Smooth muscle cell (in vitro differentiated cells): Measurements from ENCODE around the gene GRM4. TPM values are rescaled to one million over a fixed set of nuclear protein-coding genes. Genes with fewer than 3 reads are reported as not detected.

Experiments
- DNase-seq: peaks from one replicate; lab custom pipeline; 2025; ENCODE audit not compliant: unreplicated experiment; lab: John Stamatoyannopoulos, UW
- H2AFZ ChIP-seq: fragments of 200-600 bp; sonication (generic); 2 replicates; pipeline ENCODE4 v1.6.0; 2016; ENCODE audit warnings: antibody characterized with exemption, low read depth, mild to moderate bottlenecking
- H3F3A ChIP-seq: fragments of 200-600 bp; sonication (generic); 2 replicates; pipeline ENCODE4 v1.6.0; 2017; ENCODE audit warnings: antibody characterized with exemption, low read depth
- H3K27ac ChIP-seq: fragments of 200-600 bp; sonication (generic); 2 replicates; pipeline ENCODE4 v1.5.1; 2016; ENCODE audit warnings: low read depth, mild to moderate bottlenecking
- H3K27me3 ChIP-seq: fragments of 200-600 bp; sonication (generic); 2 replicates; pipeline ENCODE4 v1.6.1; 2016; ENCODE audit warnings: low read depth, mild to moderate bottlenecking
- H3K36me3 ChIP-seq: fragments of 200-600 bp; sonication (generic); 2 replicates; pipeline ENCODE4 v1.5.1; 2016; ENCODE audit warnings: low read depth
- H3K4me1 ChIP-seq: fragments of 200-600 bp; sonication (generic); 2 replicates; pipeline ENCODE4 v1.5.1; 2016; ENCODE audit warnings: low read depth
- H3K4me2 ChIP-seq: fragments of 200-600 bp; sonication (generic); 2 replicates; pipeline ENCODE4 v1.6.0; 2016; ENCODE audit warnings: mild to moderate bottlenecking
- H3K4me3 ChIP-seq: fragments of 200-600 bp; sonication (generic); 2 replicates; pipeline ENCODE4 v1.5.1; 2016; ENCODE audit warnings: mild to moderate bottlenecking
- H3K79me2 ChIP-seq: fragments of 200-600 bp; sonication (generic); 2 replicates; pipeline ENCODE4 v1.6.0; 2016; ENCODE audit warnings: low read depth, mild to moderate bottlenecking
- H3K9ac ChIP-seq: fragments of 200-600 bp; sonication (generic); 2 replicates; pipeline ENCODE4 v1.6.0; 2016; ENCODE audit warnings: low read depth
- H3K9me3 ChIP-seq: fragments of 200-600 bp; sonication (generic); replicated peaks from 2 replicates; pipeline ENCODE4 v1.5.1; 2016; ENCODE audit warnings: low read depth
- H4K20me1 ChIP-seq: fragments of 200-600 bp; sonication (generic); 2 replicates; pipeline ENCODE4 v1.6.0; 2016; ENCODE audit warnings: low read depth
- CTCF ChIP-seq: fragments of 200-600 bp; sonication (generic); IDR thresholded peaks from 2 replicates; pipeline ENCODE4 v1.5.1; 2017; ENCODE audit warnings: borderline replicate concordance, mild to moderate bottlenecking, antibody characterized with exemption; ENCODE audit not compliant: insufficient read depth, poor library complexity, severe bottlenecking
- WGBS: methylation state at CpG from one replicate; pipeline ENCODE4 v1.1.7; 2016; ENCODE audit warnings: low lambda C conversion rate; 5-methylcytosine and 5-hydroxymethylcytosine counted together
- polyA plus RNA-seq: library from polyadenylated mRNA; unstranded; fragments of >200 nt; fragmentation: Nextera tagmentation; extraction: Ambion mirVana; gene quantifications from 2 replicates; pipeline ENCODE4 v1.2.1, GENCODE V29; 2016
- total RNA-seq: library from RNA; depleted of rRNA; stranded (reverse); fragments of >200 nt; gene quantifications from 2 replicates; pipeline ENCODE4 v1.2.3, GENCODE V29; 2014

Gene GRM4
- total and polyA plus RNA-seq, 2 experiments from 2014 or later, result 0.21 TPM; not detected in 1

DNA sequence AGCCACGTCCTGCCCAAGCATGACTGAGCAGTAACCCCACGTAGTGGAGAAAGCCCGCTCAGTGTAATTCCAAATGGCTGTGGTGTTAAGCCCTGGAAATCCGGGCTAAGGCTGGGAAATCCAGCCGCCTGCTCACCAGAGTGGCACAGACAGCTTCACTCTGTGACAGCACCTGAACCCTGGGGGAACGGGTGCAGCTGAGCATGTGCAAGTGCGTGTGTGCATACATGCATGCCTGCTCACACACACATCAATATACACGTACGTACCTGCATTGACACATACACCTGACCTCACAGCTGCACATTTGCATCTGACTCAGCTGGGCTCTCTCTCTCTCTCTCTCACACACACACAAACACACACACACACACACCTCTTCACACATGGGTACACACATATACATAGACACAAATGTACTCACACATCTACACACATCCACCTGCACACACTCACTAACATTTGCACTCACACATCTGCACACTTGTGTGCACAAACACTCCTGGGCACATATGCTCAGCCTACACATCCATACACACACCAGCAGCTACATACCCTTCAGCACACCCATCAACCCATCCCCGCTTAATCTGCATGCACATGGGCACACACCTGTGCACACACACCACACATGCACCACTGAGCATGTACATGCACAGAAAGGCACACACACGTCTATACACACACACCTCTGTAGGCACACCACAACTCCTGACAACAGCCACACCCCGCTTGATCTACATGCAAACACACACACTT, 114.1 kb downstream of the GRM4 start:
- no peak overlapping the region for H3K4me2 ChIP-seq
- no peak for TF ChIP-seq CTCF
- no peaks in the 10 kb centered on the region for H4K20me1 ChIP-seq
- no peaks in the 10 kb centered on the region for H3K36me3 ChIP-seq
- no peak overlapping the region for H3K4me3 ChIP-seq
- no peak overlapping the region for H2AFZ ChIP-seq
- H3F3A ChIP-seq, result no peaks in the 10 kb centered on the region
- H3K9ac ChIP-seq, result no peak overlapping the region
- DNase-seq, result no peak
- no peaks in the 10 kb centered on the region for H3K9me3 ChIP-seq
- no peaks in the 10 kb centered on the region for H3K79me2 ChIP-seq
- H3K27ac ChIP-seq, result no peak overlapping the region
- 62% methylated on average over 12 of the region's 12 CpGs for WGBS
- H3K4me1 ChIP-seq, result no peaks in the 10 kb centered on the region
- peaks cover 25% of the 10 kb centered on the region for H3K27me3 ChIP-seq

- TF ChIP-seq CTCF, result no peak
- H3K4me3 ChIP-seq, result no peak overlapping the region
- H3K9me3 ChIP-seq, result no peaks in the 10 kb centered on the region
- H3K36me3 ChIP-seq, result no peaks in the 10 kb centered on the region
- no peak overlapping the region for H2AFZ ChIP-seq
- H3F3A ChIP-seq, result no peaks in the 10 kb centered on the region
- no peak overlapping the region for H3K27ac ChIP-seq
- H3K4me1 ChIP-seq, result no peaks in the 10 kb centered on the region
- WGBS, result 84% methylated on average over 9 of the region's 9 CpGs
- H3K79me2 ChIP-seq, result no peaks in the 10 kb centered on the region
- H3K4me2 ChIP-seq, result no peak overlapping the region
- H3K27me3 ChIP-seq, result peaks cover 21% of the 10 kb centered on the region
- DNase-seq, result no peak
- H4K20me1 ChIP-seq, result no peaks in the 10 kb centered on the region
- no peak overlapping the region for H3K9ac ChIP-seq
Measured at GRCh38 chr6:34030831-34031624, 114.9 kb downstream of the GRM4 start.

GRCh38 chr6:34029489-34030280, 116.2 kb downstream of the GRM4 start:
- peaks cover 16% of the 10 kb centered on the region for H3K27me3 ChIP-seq
- no peak for TF ChIP-seq CTCF
- no peaks in the 10 kb centered on the region for H4K20me1 ChIP-seq
- no peaks in the 10 kb centered on the region for H3K9me3 ChIP-seq
- H3K79me2 ChIP-seq, result no peaks in the 10 kb centered on the region
- 96% methylated on average over 15 of the region's 15 CpGs for WGBS
- H3K9ac ChIP-seq, result no peak overlapping the region
- H3K27ac ChIP-seq, result no peak overlapping the region
- H2AFZ ChIP-seq, result no peak overlapping the region
- H3F3A ChIP-seq, result no peaks in the 10 kb centered on the region
- DNase-seq, result no peak
- no peaks in the 10 kb centered on the region for H3K4me1 ChIP-seq
- no peak overlapping the region for H3K4me2 ChIP-seq
- H3K36me3 ChIP-seq, result no peaks in the 10 kb centered on the region
- H3K4me3 ChIP-seq, result no peak overlapping the region
